Adrenal gland (tissue), 5 donors: ENCODE measurements around the gene SPATA12.

ENCODE experiments used
- POLR2A ChIP-seq, 2 donors: fragments of 450-650 bp; IDR thresholded peaks; one replicate each; pipeline ENCODE4 v1.6.1; 2017; ENCODE audit warnings: antibody characterized with exemption in 2 of 2, mild to moderate bottlenecking in 2 of 2, moderate library complexity in 1 of 2
- TF ChIP-seq, protein P1 (sequence below), 6 experiments: fragments of 450-650 bp in 4 of 6; fragments of 200-600 bp in 2 of 6; sonication (generic) in 1 of 6; IDR thresholded peaks; 1 replicate in 5 of 6; 2 replicates in 1 of 6; pipeline versions ENCODE4 v1.5.1 to v1.8.0; 2016 to 2021; ENCODE audit warnings: antibody characterized with exemption in 6 of 6, mild to moderate bottlenecking in 2 of 6, moderate library complexity in 1 of 6
- donor health status: DM: no; HTN: no; CAD: no.

GRCh38 chr3:57116501-57116900 is 56.0 kb downstream of the SPATA12 start:
- TF ChIP-seq, protein P1, sequence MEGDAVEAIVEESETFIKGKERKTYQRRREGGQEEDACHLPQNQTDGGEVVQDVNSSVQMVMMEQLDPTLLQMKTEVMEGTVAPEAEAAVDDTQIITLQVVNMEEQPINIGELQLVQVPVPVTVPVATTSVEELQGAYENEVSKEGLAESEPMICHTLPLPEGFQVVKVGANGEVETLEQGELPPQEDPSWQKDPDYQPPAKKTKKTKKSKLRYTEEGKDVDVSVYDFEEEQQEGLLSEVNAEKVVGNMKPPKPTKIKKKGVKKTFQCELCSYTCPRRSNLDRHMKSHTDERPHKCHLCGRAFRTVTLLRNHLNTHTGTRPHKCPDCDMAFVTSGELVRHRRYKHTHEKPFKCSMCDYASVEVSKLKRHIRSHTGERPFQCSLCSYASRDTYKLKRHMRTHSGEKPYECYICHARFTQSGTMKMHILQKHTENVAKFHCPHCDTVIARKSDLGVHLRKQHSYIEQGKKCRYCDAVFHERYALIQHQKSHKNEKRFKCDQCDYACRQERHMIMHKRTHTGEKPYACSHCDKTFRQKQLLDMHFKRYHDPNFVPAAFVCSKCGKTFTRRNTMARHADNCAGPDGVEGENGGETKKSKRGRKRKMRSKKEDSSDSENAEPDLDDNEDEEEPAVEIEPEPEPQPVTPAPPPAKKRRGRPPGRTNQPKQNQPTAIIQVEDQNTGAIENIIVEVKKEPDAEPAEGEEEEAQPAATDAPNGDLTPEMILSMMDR (IDR thresholded peaks at IDR 0.05) = no peak
- TF ChIP-seq POLR2A (IDR thresholded peaks at IDR 0.05) = no peak
